Liver (tissue), 9 donors: ENCODE data around the gene ELAVL2. TPM values are rescaled to one million over a fixed set of nuclear protein-coding genes. Genes with fewer than 3 reads are reported as not detected.

Experiments
- DNase-seq: peaks from one replicate; pipeline ENCODE4 v3.0.0-alpha.2; 2017; ENCODE audit warnings: low spot score
- H3K27ac ChIP-seq, 2 donors: one replicate each; pipeline ENCODE4 v1.7.0; 2013; ENCODE audit warnings: inconsistent platforms in 2 of 2, low read length in 2 of 2, control low read depth in 1 of 2, low read depth in 1 of 2, mild to moderate bottlenecking in 1 of 2
- H3K27me3 ChIP-seq, 4 donors: one replicate each; pipeline versions ENCODE4 v1.6.1 to v1.7.0; 2013; ENCODE audit warnings: low read length in 3 of 4, inconsistent platforms in 1 of 4, mild to moderate bottlenecking in 1 of 4, moderate library complexity in 1 of 4; ENCODE audit not compliant: control insufficient read depth in 4 of 4, insufficient read depth in 4 of 4
- H3K36me3 ChIP-seq, 4 donors: one replicate each; pipeline versions ENCODE4 v1.6.1 to v1.7.0; 2013; ENCODE audit warnings: low read length in 3 of 4, mild to moderate bottlenecking in 3 of 4, low read depth in 1 of 4, moderate library complexity in 1 of 4; ENCODE audit not compliant: control insufficient read depth in 4 of 4, insufficient read depth in 3 of 4
- H3K4me1 ChIP-seq, 4 donors: one replicate each; pipeline versions ENCODE4 v1.6.1 to v1.7.0; 2013; ENCODE audit warnings: low read length in 3 of 4, mild to moderate bottlenecking in 3 of 4, moderate library complexity in 1 of 4; ENCODE audit not compliant: control insufficient read depth in 4 of 4, insufficient read depth in 4 of 4
- H3K4me3 ChIP-seq, 3 donors: one replicate each; pipeline versions ENCODE4 v1.6.1 to v1.7.0; 2013; ENCODE audit warnings: low read length in 3 of 3, control low read depth in 1 of 3, low read depth in 1 of 3, mild to moderate bottlenecking in 1 of 3
- H3K9ac ChIP-seq, 2 donors: one replicate each; pipeline ENCODE4 v1.7.0; 2013; ENCODE audit warnings: low read length in 2 of 2, mild to moderate bottlenecking in 2 of 2, moderate library complexity in 2 of 2, control low read depth in 1 of 2, low read depth in 1 of 2
- H3K9me3 ChIP-seq, 4 donors: one replicate each; pipeline versions ENCODE4 v1.6.1 to v1.7.0; 2013; ENCODE audit warnings: low read length in 3 of 4; ENCODE audit not compliant: control insufficient read depth in 4 of 4
- ATF3 ChIP-seq: IDR thresholded peaks from 2 replicates; pipeline ENCODE4 v1.6.1; 2016; ENCODE audit warnings: antibody characterized with exemption
- CTCF ChIP-seq: fragments of 150-350 bp; IDR thresholded peaks from 2 replicates; pipeline ENCODE4 v1.5.1; 2017; ENCODE audit warnings: improper control_type of control experiment, low read depth, low read length; ENCODE audit not compliant: missing input control
- EGR1 ChIP-seq, 2 donors: IDR thresholded peaks; 2 replicates each; pipeline ENCODE4 v1.6.1; 2016 to 2018; ENCODE audit warnings: antibody characterized with exemption in 2 of 2, low read depth in 2 of 2
- FOXA1 ChIP-seq: IDR thresholded peaks from 2 replicates; pipeline ENCODE4 v1.6.1; 2016; ENCODE audit warnings: antibody characterized with exemption
- FOXA2 ChIP-seq: IDR thresholded peaks from 2 replicates; pipeline ENCODE4 v1.6.1; 2016; ENCODE audit warnings: antibody characterized with exemption
- GABPA ChIP-seq, 2 donors: IDR thresholded peaks in 1 of 2; conservative IDR thresholded peaks in 1 of 2; 2 replicates each; pipeline ENCODE4 v1.6.1; 2016; ENCODE audit warnings: antibody characterized with exemption in 2 of 2, mild to moderate bottlenecking in 1 of 2, moderate library complexity in 1 of 2
- HNF4A ChIP-seq, 2 donors: conservative IDR thresholded peaks; 2 replicates each; pipeline ENCODE4 v1.6.1; 2016; ENCODE audit warnings: antibody characterized with exemption in 2 of 2, mild to moderate bottlenecking in 2 of 2
- HNF4G ChIP-seq: IDR thresholded peaks from 2 replicates; pipeline ENCODE4 v1.6.1; 2016; ENCODE audit warnings: antibody characterized with exemption
- JUND ChIP-seq, 2 donors: IDR thresholded peaks; 2 replicates each; pipeline ENCODE4 v1.6.1; 2016; ENCODE audit warnings: antibody characterized with exemption in 2 of 2
- MAX ChIP-seq: IDR thresholded peaks from 2 replicates; pipeline ENCODE4 v1.6.1; 2016; ENCODE audit warnings: antibody characterized with exemption
- NR2F2 ChIP-seq: IDR thresholded peaks from 2 replicates; pipeline ENCODE4 v1.6.1; 2016; ENCODE audit warnings: antibody characterized with exemption
- RAD21 ChIP-seq, 2 donors: IDR thresholded peaks; 2 replicates each; pipeline ENCODE4 v1.6.1; 2016; ENCODE audit warnings: antibody characterized with exemption in 2 of 2, mild to moderate bottlenecking in 2 of 2
- REST ChIP-seq: IDR thresholded peaks from 2 replicates; pipeline ENCODE4 v1.6.1; 2016; ENCODE audit warnings: antibody characterized with exemption, mild to moderate bottlenecking
- RXRA ChIP-seq, 2 donors: IDR thresholded peaks; 2 replicates each; pipeline ENCODE4 v1.6.1; 2017 to 2018; ENCODE audit warnings: antibody characterized with exemption in 2 of 2, mild to moderate bottlenecking in 1 of 2
- SP1 ChIP-seq: IDR thresholded peaks from 2 replicates; pipeline ENCODE4 v1.6.1; 2018; ENCODE audit warnings: antibody characterized with exemption, mild to moderate bottlenecking
- TAF1 ChIP-seq: conservative IDR thresholded peaks from 2 replicates; pipeline ENCODE4 v1.6.1; 2016; ENCODE audit warnings: antibody characterized with exemption, mild to moderate bottlenecking
- YY1 ChIP-seq: IDR thresholded peaks from 2 replicates; pipeline ENCODE4 v1.6.1; 2016; ENCODE audit warnings: antibody characterized with exemption, mild to moderate bottlenecking
- ZBTB33 ChIP-seq: IDR thresholded peaks from 2 replicates; pipeline ENCODE4 v1.6.1; 2016; ENCODE audit warnings: antibody characterized with exemption
- WGBS: extraction: QIAGEN DNeasy Blood & Tissue Kit; methylation state at CpG from one replicate; pipeline ENCODE4 v1.1.7; 2013; 5-methylcytosine and 5-hydroxymethylcytosine counted together
- polyA plus RNA-seq, 2 donors: library from polyadenylated mRNA; stranded (reverse) in 1 of 2; unstranded in 1 of 2; fragments of 200-250 nt in 1 of 2; fragments of >200 nt in 1 of 2; fragmentation: Nextera tagmentation in 1 of 2; extraction: Ambion mirVana in 1 of 2; gene quantifications; one replicate each; pipeline versions ENCODE4 v1.2.1 to v1.2.3, GENCODE V29; 2013 to 2015
- total RNA-seq, 2 donors: library from RNA; depleted of rRNA; stranded (reverse); fragments of >200 nt; gene quantifications; one replicate each; pipeline ENCODE4 v1.2.3, GENCODE V29; 2014
- donor health status: healthy.
- donor health status: healthy.
- donor health status: healthy.
- donor health status: healthy.
- donor health status: healthy.

Gene ELAVL2
- total and polyA plus RNA-seq, 4 donors = 0.19 TPM; not detected in 3

GRCh38 chr9:23775549-23775948 lies 50.5 kb downstream of the ELAVL2 start:
- WGBS = 55% methylated on average over 6 of the region's 6 CpGs
- Histone ChIP-seq H3K4me3 (no peak overlapping the region), H3K9ac (no peak overlapping the region), H3K27me3 (peaks cover 0 to 5% (median 0%) of the 10 kb centered on the region in 4 donors), H3K9me3 (no peaks in the 10 kb centered on the region), H3K4me1 (no peaks in the 10 kb centered on the region), H3K27ac (no peak overlapping the region), H3K36me3 (no peaks in the 10 kb centered on the region)
- no peak for TF ChIP-seq FOXA2
- no peak for TF ChIP-seq REST
- no peak for TF ChIP-seq GABPA (IDR thresholded peaks at IDR 0.05 in 1 of 2, conservative IDR thresholded peaks at IDR 0.05 in 1 of 2)
- no peak for TF ChIP-seq ATF3
- no peak for TF ChIP-seq RAD21 (IDR thresholded peaks at IDR 0.05)
- TF ChIP-seq EGR1 (IDR thresholded peaks at IDR 0.05; ENCODE audit: low read depth in 2 of 2) = no peak
- no peak for TF ChIP-seq TAF1
- no peak for TF ChIP-seq FOXA1
- TF ChIP-seq SP1 = no peak
- TF ChIP-seq ZBTB33 = no peak
- TF ChIP-seq HNF4G = no peak
- no peak for TF ChIP-seq RXRA (IDR thresholded peaks at IDR 0.05)
- no peak for TF ChIP-seq HNF4A (conservative IDR thresholded peaks at IDR 0.05)
- TF ChIP-seq YY1 = no peak
- TF ChIP-seq CTCF = no peak
- no peak for TF ChIP-seq JUND (IDR thresholded peaks at IDR 0.05)
- TF ChIP-seq NR2F2 = no peak
- no peak for TF ChIP-seq MAX
- DNase-seq = no peak
